Panc1 (cell line): ENCODE measurements around the gene TLR10. TPM values are rescaled to one million over a fixed set of nuclear protein-coding genes. Genes with fewer than 3 reads are reported as not detected.

ENCODE experiments used
- ATAC-seq: fragments of 200-7000 bp; cut with Tn5 transposase; 2 replicates; pipeline ENCODE4 v1.9.1; 2020; ENCODE audit warnings: mild to moderate bottlenecking, moderate library complexity
- BruUV-seq: library from RNA; stranded (reverse); fragments of 400-500 nt; replicated peaks from 2 replicates; lab custom pipeline; 2021; lab: Mats Ljungman, UMichigan
- CTCF ChIA-PET: fragments of 300-600 bp; sonication (Branson Sonifier 250); formaldehyde crosslinking; loops from one replicate; lab custom pipeline; 2022; ENCODE audit warnings: antibody characterized with exemption; lab: Charles Lee
- POLR2A ChIA-PET: fragments of 300-600 bp; sonication (Branson Sonifier 250); formaldehyde crosslinking; loops from one replicate; lab custom pipeline; 2022; ENCODE audit warnings: antibody characterized with exemption; lab: Charles Lee
- DNase-seq: peaks from one replicate; pipeline ENCODE4 v3.0.0-alpha.2; 2010; ENCODE audit warnings: low read depth, low spot score
- H3K27ac ChIP-seq: 2 replicates; pipeline ENCODE4 v1.5.1; 2011; ENCODE audit warnings: mild to moderate bottlenecking, low read length, inconsistent platforms
- H3K27me3 ChIP-seq: fragments of 200-500 bp; sonication (Bioruptor generic); 2 replicates; pipeline ENCODE4 v1.6.0; 2014; ENCODE audit warnings: low read length, inconsistent platforms; ENCODE audit not compliant: control insufficient read depth, insufficient read depth
- H3K36me3 ChIP-seq: fragments of 200-500 bp; sonication (Bioruptor generic); 2 replicates; pipeline ENCODE4 v1.5.1; 2014; ENCODE audit warnings: inconsistent platforms, mild to moderate bottlenecking, low read length, moderate library complexity; ENCODE audit not compliant: control insufficient read depth, insufficient read depth
- H3K4me1 ChIP-seq: 2 replicates; pipeline ENCODE4 v1.5.1; 2011; ENCODE audit warnings: inconsistent platforms, mild to moderate bottlenecking, low read length, moderate library complexity; ENCODE audit not compliant: control insufficient read depth, insufficient read depth
- H3K4me3 ChIP-seq, 2 experiments: 2 replicates each; pipeline ENCODE4 v1.5.1; 2011 to 2012; ENCODE audit warnings: low read depth in 2 of 2, low read length in 2 of 2, mild to moderate bottlenecking in 2 of 2, inconsistent platforms in 1 of 2, moderate library complexity in 1 of 2
- H3K9me3 ChIP-seq: fragments of 200-500 bp; sonication (Bioruptor generic); 2 replicates; pipeline ENCODE4 v1.5.1; 2014; ENCODE audit warnings: low read depth, mild to moderate bottlenecking, inconsistent platforms, low read length, moderate library complexity; ENCODE audit not compliant: control insufficient read depth, insufficient read depth
- POLR2AphosphoS5 ChIP-seq: IDR thresholded peaks from 2 replicates; pipeline ENCODE4 v1.6.1; 2012; ENCODE audit warnings: mild to moderate bottlenecking, low read depth, low read length, moderate library complexity
- REST ChIP-seq, 2 experiments: IDR thresholded peaks; 2 replicates each; pipeline ENCODE4 v1.6.1; 2011 to 2012; ENCODE audit warnings: low read depth in 2 of 2, control low read depth in 1 of 2, low read length in 1 of 2, mild to moderate bottlenecking in 1 of 2, moderate library complexity in 1 of 2; ENCODE audit not compliant: insufficient read depth in 1 of 2
- SIN3A ChIP-seq: IDR thresholded peaks from 2 replicates; pipeline ENCODE4 v1.6.1; 2012; ENCODE audit warnings: low read depth, mild to moderate bottlenecking, low read length, moderate library complexity, borderline replicate concordance; ENCODE audit not compliant: insufficient read depth
- TCF7L2 ChIP-seq: IDR thresholded peaks from 2 replicates; pipeline ENCODE4 v1.6.1; 2011; ENCODE audit warnings: mild to moderate bottlenecking, low read depth, low read length, inconsistent platforms
- in situ Hi-C: cut with HindIII; loops from 2 replicates; pipeline ENCODE4 v1.10.0; 2016; ENCODE audit warnings: low sequenced_read_pairs, low pct_unique_long_range_greater_than_20kb
- intact Hi-C: fragments of 100-400 bp; cut with micrococcal nuclease; formaldehyde crosslinking; loops from one replicate; pipeline ENCODE4 v1.10.0; 2022; ENCODE audit not compliant: unreplicated experiment
- total RNA-seq: library from RNA; stranded (reverse); gene quantifications from one replicate; pipeline ENCODE4 v1.2.1, GENCODE V29; 2021; ENCODE audit not compliant: unreplicated experiment
- TF ChIP-seq, protein P1 (sequence below): fragments of 450-650 bp; IDR thresholded peaks from 2 replicates; pipeline ENCODE4 v1.5.1; 2017; ENCODE audit warnings: mild to moderate bottlenecking

The TLR10 gene
- total RNA-seq, 1 experiment from 2014 or later, result 0.05 TPM

- in situ Hi-C loops (no loop called here), intact Hi-C loops (no loop called here)
- ATAC-seq (peak; percentile 13; the same call in 1 of the 2 replicates), DNase-seq (no peak)
- no peak for TF ChIP-seq TCF7L2
- TF ChIP-seq POLR2AphosphoS5, result no peak
- TF ChIP-seq SIN3A, result no peak
- TF ChIP-seq, protein P1, sequence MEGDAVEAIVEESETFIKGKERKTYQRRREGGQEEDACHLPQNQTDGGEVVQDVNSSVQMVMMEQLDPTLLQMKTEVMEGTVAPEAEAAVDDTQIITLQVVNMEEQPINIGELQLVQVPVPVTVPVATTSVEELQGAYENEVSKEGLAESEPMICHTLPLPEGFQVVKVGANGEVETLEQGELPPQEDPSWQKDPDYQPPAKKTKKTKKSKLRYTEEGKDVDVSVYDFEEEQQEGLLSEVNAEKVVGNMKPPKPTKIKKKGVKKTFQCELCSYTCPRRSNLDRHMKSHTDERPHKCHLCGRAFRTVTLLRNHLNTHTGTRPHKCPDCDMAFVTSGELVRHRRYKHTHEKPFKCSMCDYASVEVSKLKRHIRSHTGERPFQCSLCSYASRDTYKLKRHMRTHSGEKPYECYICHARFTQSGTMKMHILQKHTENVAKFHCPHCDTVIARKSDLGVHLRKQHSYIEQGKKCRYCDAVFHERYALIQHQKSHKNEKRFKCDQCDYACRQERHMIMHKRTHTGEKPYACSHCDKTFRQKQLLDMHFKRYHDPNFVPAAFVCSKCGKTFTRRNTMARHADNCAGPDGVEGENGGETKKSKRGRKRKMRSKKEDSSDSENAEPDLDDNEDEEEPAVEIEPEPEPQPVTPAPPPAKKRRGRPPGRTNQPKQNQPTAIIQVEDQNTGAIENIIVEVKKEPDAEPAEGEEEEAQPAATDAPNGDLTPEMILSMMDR, result no peak
- no peak for TF ChIP-seq REST (IDR thresholded peaks at IDR 0.05; ENCODE audit: insufficient read depth in 1 of 2, low read depth in 2 of 2, low read length in 1 of 2)
- H3K36me3 ChIP-seq, result no peaks in the 10 kb centered on the region; the same call in 1 of the 2 replicates
- CTCF ChIA-PET, result no interaction called here
- no TSS peak for BruUV-seq
- no peak overlapping the region for H3K4me3 ChIP-seq
- H3K27ac ChIP-seq, result no peak overlapping the region
- no peaks in the 10 kb centered on the region for H3K4me1 ChIP-seq
- no peaks in the 10 kb centered on the region for H3K27me3 ChIP-seq
- no peaks in the 10 kb centered on the region for H3K9me3 ChIP-seq
- POLR2A ChIA-PET, result no interaction called here
Measured at GRCh38 chr4:38818441-38818976, 35.7 kb upstream of the TLR10 start.

GRCh38 chr4:38815885-38816782 is 33.3 kb upstream of the TLR10 start:
- H3K4me1 ChIP-seq, result no peaks in the 10 kb centered on the region
- no peaks in the 10 kb centered on the region for H3K27me3 ChIP-seq
- no peaks in the 10 kb centered on the region for H3K9me3 ChIP-seq
- no peaks in the 10 kb centered on the region; the same call in 1 of the 2 replicates for H3K36me3 ChIP-seq
- ATAC-seq (no peak), DNase-seq (no peak)
- intact Hi-C loops, result no loop called here
- CTCF ChIA-PET, result no interaction called here
- in situ Hi-C loops, result no loop called here
- BruUV-seq, result no TSS peak
- H3K4me3 ChIP-seq, result no peak overlapping the region
- no peak overlapping the region for H3K27ac ChIP-seq
- TF ChIP-seq TCF7L2 (no peak), REST (IDR thresholded peaks at IDR 0.05; ENCODE audit: insufficient read depth in 1 of 2, low read depth in 2 of 2, low read length in 1 of 2) (no peak), POLR2AphosphoS5 (no peak), SIN3A (no peak)
- TF ChIP-seq, protein P1, result no peak
- POLR2A ChIA-PET, result no interaction called here
